ENCODE measurements around the gene TICAM1. TPM values are rescaled to one million over a fixed set of nuclear protein-coding genes. Genes with fewer than 3 reads are reported as not detected.

TICAM1 gene
- total and polyA plus RNA-seq, 2 of the 13 experiments (the other 11 are each of a cell fraction or from before 2014, with no cell fraction given): 0.33 to 0.95 TPM

DNA sequence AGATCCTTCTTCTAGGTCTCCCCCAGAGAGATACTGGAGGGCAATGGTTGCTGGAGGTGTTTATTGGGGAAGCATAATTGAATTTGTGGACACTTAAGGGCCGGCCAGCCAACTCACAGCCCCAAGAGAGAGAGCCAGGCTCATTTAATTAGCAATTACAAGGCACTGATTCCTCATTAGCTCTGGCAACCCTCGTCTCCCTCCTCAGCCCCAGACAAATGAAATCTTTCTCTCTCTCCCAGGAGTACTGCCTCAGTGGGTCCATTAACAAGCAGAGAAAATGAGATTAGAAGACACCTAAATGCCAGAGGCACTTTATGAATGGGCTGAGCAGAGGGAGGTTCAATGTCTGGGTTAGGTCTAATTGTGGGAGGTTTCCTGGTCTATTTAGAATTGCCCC lies 58.9 kb downstream of the TICAM1 start:
- no TSS peak for BruUV-seq (replicated peaks)
- H3K9ac ChIP-seq (ENCODE audit: insufficient read depth, low read depth, low read length): no peak overlapping the region
- H3K4me3 ChIP-seq (replicated peaks in 1 of 3; ENCODE audit: insufficient read depth in 1 of 3, low read depth in 2 of 3, low read length in 3 of 3): no peak overlapping the region
- no peak overlapping the region for H3K4me2 ChIP-seq (ENCODE audit: low read depth, low read length)
- no peak for DNase-seq (ENCODE audit: low spot score)
- WGBS (ENCODE audit: low lambda C conversion rate): 4% methylated on average over 2 of the region's 2 CpGs
- intact Hi-C loops (cut with micrococcal nuclease; ENCODE audit: unreplicated experiment) (no loop called here), in situ Hi-C loops (cut with HindIII; ENCODE audit: extremely low pct_ligation_motif_present, low pct_unique_long_range_greater_than_20kb) (no loop called here)
- no peak overlapping the region for H2AFZ ChIP-seq (ENCODE audit: low read length)
- peaks cover 0 to 11% of the 10 kb centered on the region in 2 experiments; a peak in 2 of 5 replicates for H3K27me3 ChIP-seq (ENCODE audit: control insufficient read depth in 1 of 2, insufficient read depth in 2 of 2, low read length in 2 of 2)
- CTCF ChIA-PET (ENCODE audit: low intra/inter-chr PET ratio, low total read pairs): no interaction called here
- POLR2A ChIA-PET: no interaction called here
- no peak for ATAC-seq
- no peak overlapping the region for H3K27ac ChIP-seq (ENCODE audit: extremely low read length, insufficient read depth, low read length)
- H3K9me3 ChIP-seq (ENCODE audit: low read length): no peaks in the 10 kb centered on the region
- no peaks in the 10 kb centered on the region for H3K79me2 ChIP-seq (ENCODE audit: insufficient read depth, low read length)
- FAIRE-seq: no peak
- H4K20me1 ChIP-seq (ENCODE audit: insufficient read depth, low read length): peaks cover 6% of the 10 kb centered on the region
- H3K4me1 ChIP-seq (ENCODE audit: insufficient read depth, low read length): no peaks in the 10 kb centered on the region
- no peaks in the 10 kb centered on the region for H3K36me3 ChIP-seq (replicated peaks in 1 of 2; ENCODE audit: control insufficient read depth in 1 of 2, insufficient read depth in 2 of 2, low read length in 2 of 2)
- TF ChIP-seq MAFF (IDR thresholded peaks at IDR 0.05; ENCODE audit: low read depth, low read length): no peak
- no peak for TF ChIP-seq ARID3A (IDR thresholded peaks at IDR 0.05; ENCODE audit: low read depth, low read length)
- TF ChIP-seq ZNF740 (CRISPR knock-in tag; IDR thresholded peaks at IDR 0.05): no peak
- TF ChIP-seq, protein P1, sequence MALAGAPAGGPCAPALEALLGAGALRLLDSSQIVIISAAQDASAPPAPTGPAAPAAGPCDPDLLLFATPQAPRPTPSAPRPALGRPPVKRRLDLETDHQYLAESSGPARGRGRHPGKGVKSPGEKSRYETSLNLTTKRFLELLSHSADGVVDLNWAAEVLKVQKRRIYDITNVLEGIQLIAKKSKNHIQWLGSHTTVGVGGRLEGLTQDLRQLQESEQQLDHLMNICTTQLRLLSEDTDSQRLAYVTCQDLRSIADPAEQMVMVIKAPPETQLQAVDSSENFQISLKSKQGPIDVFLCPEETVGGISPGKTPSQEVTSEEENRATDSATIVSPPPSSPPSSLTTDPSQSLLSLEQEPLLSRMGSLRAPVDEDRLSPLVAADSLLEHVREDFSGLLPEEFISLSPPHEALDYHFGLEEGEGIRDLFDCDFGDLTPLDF (CRISPR knock-in tag; IDR thresholded peaks at IDR 0.05): no peak
- TF ChIP-seq TOE1 (CRISPR knock-in tag; IDR thresholded peaks at IDR 0.05): no peak
- TF ChIP-seq ZNF205 (CRISPR knock-in tag; IDR thresholded peaks at IDR 0.05): no peak
- no peak for TF ChIP-seq CEBPZ (IDR thresholded peaks at IDR 0.05; ENCODE audit: low read length)
- no peak for TF ChIP-seq KAT2B (IDR thresholded peaks at IDR 0.05; ENCODE audit: borderline replicate concordance, low read depth, low read length)
- TF ChIP-seq ZBTB25 (CRISPR knock-in tag; IDR thresholded peaks at IDR 0.05): no peak
- TF ChIP-seq POLR2G (IDR thresholded peaks at IDR 0.05; ENCODE audit: low read depth, low read length): no peak
- no peak for TF ChIP-seq CSRNP2 (CRISPR knock-in tag; conservative IDR thresholded peaks at IDR 0.05; ENCODE audit: low read depth)
- TF ChIP-seq TGIF2 (CRISPR knock-in tag; IDR thresholded peaks at IDR 0.05): no peak
- TF ChIP-seq SUZ12 (IDR thresholded peaks at IDR 0.05; ENCODE audit: low read depth, low read length): no peak
- TF ChIP-seq, protein P2, sequence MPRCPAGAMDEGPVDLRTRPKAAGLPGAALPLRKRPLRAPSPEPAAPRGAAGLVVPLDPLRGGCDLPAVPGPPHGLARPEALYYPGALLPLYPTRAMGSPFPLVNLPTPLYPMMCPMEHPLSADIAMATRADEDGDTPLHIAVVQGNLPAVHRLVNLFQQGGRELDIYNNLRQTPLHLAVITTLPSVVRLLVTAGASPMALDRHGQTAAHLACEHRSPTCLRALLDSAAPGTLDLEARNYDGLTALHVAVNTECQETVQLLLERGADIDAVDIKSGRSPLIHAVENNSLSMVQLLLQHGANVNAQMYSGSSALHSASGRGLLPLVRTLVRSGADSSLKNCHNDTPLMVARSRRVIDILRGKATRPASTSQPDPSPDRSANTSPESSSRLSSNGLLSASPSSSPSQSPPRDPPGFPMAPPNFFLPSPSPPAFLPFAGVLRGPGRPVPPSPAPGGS (CRISPR knock-in tag; IDR thresholded peaks at IDR 0.05): no peak
- no peak for TF ChIP-seq BRD4 (CRISPR knock-in tag; IDR thresholded peaks at IDR 0.05)

Data from HepG2 (cell line).